Measurements from ENCODE around the gene DRICH1. TPM values are rescaled to one million over a fixed set of nuclear protein-coding genes. Genes with fewer than 3 reads are reported as not detected.
"Not testable (repeated sequence)": the region's sequence is repeated elsewhere in the genome, so short reads cannot be mapped to it uniquely, and the experiment has no call there.

Gene DRICH1
- total and polyA plus RNA-seq, 2 of the 8 experiments (the other 6 are each of a cell fraction or from before 2014, with no cell fraction given) = 0.21 to 0.28 TPM

GRCh38 chr22:23672307-23673049, 40.4 kb upstream of the DRICH1 start:
- H3K27me3 ChIP-seq (replicated peaks in 1 of 4; ENCODE audit: control insufficient read depth in 3 of 4, extremely low read depth in 1 of 4, insufficient read depth in 3 of 4, low read length in 3 of 4); H3K9ac ChIP-seq (replicated peaks in 1 of 4; ENCODE audit: extremely low read depth in 1 of 4, low read depth in 3 of 4, low read length in 3 of 4); H2BK15ac ChIP-seq (ENCODE audit: low read length); H4K91ac ChIP-seq (replicated peaks; ENCODE audit: insufficient read length, low read length); H3K14ac ChIP-seq (ENCODE audit: insufficient read length); H2BK120ac ChIP-seq (replicated peaks; ENCODE audit: low read depth, low read length); H3K9me3 ChIP-seq (ENCODE audit: insufficient read depth in 2 of 2, low read depth in 1 of 2, low read length in 1 of 2); H3K27ac ChIP-seq (ENCODE audit: low read depth, low read length); H3K23ac ChIP-seq (ENCODE audit: insufficient read length); H3K36me3 ChIP-seq (ENCODE audit: control insufficient read depth in 2 of 4, insufficient read depth in 4 of 4, low read length in 3 of 4); H3K4me3 ChIP-seq (ENCODE audit: extremely low read depth in 1 of 4, insufficient read depth in 2 of 4, low read depth in 3 of 4, low read length in 4 of 4); H3K79me1 ChIP-seq (ENCODE audit: low read depth, low read length); DNase-seq (ENCODE audit: low read depth in 1 of 2, low spot score in 2 of 2); H3K4me1 ChIP-seq (replicated peaks in 1 of 4; ENCODE audit: control insufficient read depth in 3 of 4, insufficient read depth in 4 of 4, low read length in 3 of 4); H3K18ac ChIP-seq (ENCODE audit: extremely low read depth, low read length); H4K8ac ChIP-seq (ENCODE audit: extremely low read depth, insufficient read depth, low read length); H4K20me1 ChIP-seq (replicated peaks in 1 of 2; ENCODE audit: control insufficient read depth in 1 of 2, insufficient read depth in 2 of 2, low read length in 2 of 2); H2BK5ac ChIP-seq (ENCODE audit: low read depth, low read length); H3K4ac ChIP-seq (replicated peaks; ENCODE audit: insufficient read length, low read depth, low read length); H4K5ac ChIP-seq (ENCODE audit: insufficient read length, low read depth, low read length); POLR2A ChIA-PET (ENCODE audit: partially characterized antibody); H2AK5ac ChIP-seq (ENCODE audit: low read depth, low read length); H2BK12ac ChIP-seq (ENCODE audit: low read depth, low read length); H3K79me2 ChIP-seq (ENCODE audit: control insufficient read depth in 1 of 2, insufficient read depth in 2 of 2, low read length in 2 of 2); H2BK20ac ChIP-seq (ENCODE audit: low read length); CTCF ChIA-PET (ENCODE audit: partially characterized antibody); FAIRE-seq; H3K56ac ChIP-seq (replicated peaks; ENCODE audit: insufficient read length, low read depth, low read length); H3K23me2 ChIP-seq (ENCODE audit: low read depth, low read length); H3K4me2 ChIP-seq (ENCODE audit: insufficient read depth in 1 of 2, low read depth in 2 of 2, low read length in 2 of 2); H2AFZ ChIP-seq (ENCODE audit: low read length): not testable (repeated sequence)
- 86% methylated on average over 8 of the region's 8 CpGs; no CpG with 5 or more reads in 1 of the 2 experiments for WGBS, 2 experiments (ENCODE audit: extremely low coverage in 1 of 2, insufficient coverage in 1 of 2, insufficient read length in 1 of 2, insufficient replicate concordance in 2 of 2, low coverage in 1 of 2, low lambda C conversion rate in 2 of 2, missing lambda C conversion rate in 1 of 2)

GRCh38 chr22:23671387-23671786, 39.3 kb upstream of the DRICH1 start:
- H3K9me3 ChIP-seq (ENCODE audit: insufficient read depth in 2 of 2, low read depth in 1 of 2, low read length in 1 of 2); H3K79me2 ChIP-seq (ENCODE audit: control insufficient read depth in 1 of 2, insufficient read depth in 2 of 2, low read length in 2 of 2); H3K23ac ChIP-seq (ENCODE audit: insufficient read length); H2BK12ac ChIP-seq (ENCODE audit: low read depth, low read length); H4K20me1 ChIP-seq (replicated peaks in 1 of 2; ENCODE audit: control insufficient read depth in 1 of 2, insufficient read depth in 2 of 2, low read length in 2 of 2); H3K36me3 ChIP-seq (ENCODE audit: control insufficient read depth in 2 of 4, insufficient read depth in 4 of 4, low read length in 3 of 4); H3K79me1 ChIP-seq (ENCODE audit: low read depth, low read length); H3K27ac ChIP-seq (ENCODE audit: low read depth, low read length); CTCF ChIA-PET (ENCODE audit: partially characterized antibody); H2BK120ac ChIP-seq (replicated peaks; ENCODE audit: low read depth, low read length); H3K27me3 ChIP-seq (replicated peaks in 1 of 4; ENCODE audit: control insufficient read depth in 3 of 4, extremely low read depth in 1 of 4, insufficient read depth in 3 of 4, low read length in 3 of 4); H3K56ac ChIP-seq (replicated peaks; ENCODE audit: insufficient read length, low read depth, low read length); H2BK5ac ChIP-seq (ENCODE audit: low read depth, low read length); H3K23me2 ChIP-seq (ENCODE audit: low read depth, low read length); H4K8ac ChIP-seq (ENCODE audit: extremely low read depth, insufficient read depth, low read length); H3K9ac ChIP-seq (replicated peaks in 1 of 4; ENCODE audit: extremely low read depth in 1 of 4, low read depth in 3 of 4, low read length in 3 of 4); H4K5ac ChIP-seq (ENCODE audit: insufficient read length, low read depth, low read length); H2BK20ac ChIP-seq (ENCODE audit: low read length); H3K4me1 ChIP-seq (replicated peaks in 1 of 4; ENCODE audit: control insufficient read depth in 3 of 4, insufficient read depth in 4 of 4, low read length in 3 of 4); H2AFZ ChIP-seq (ENCODE audit: low read length); H2BK15ac ChIP-seq (ENCODE audit: low read length); FAIRE-seq; H2AK5ac ChIP-seq (ENCODE audit: low read depth, low read length); POLR2A ChIA-PET (ENCODE audit: partially characterized antibody); H4K91ac ChIP-seq (replicated peaks; ENCODE audit: insufficient read length, low read length); H3K4me3 ChIP-seq (ENCODE audit: extremely low read depth in 1 of 4, insufficient read depth in 2 of 4, low read depth in 3 of 4, low read length in 4 of 4); DNase-seq (ENCODE audit: low read depth in 1 of 2, low spot score in 2 of 2); H3K4ac ChIP-seq (replicated peaks; ENCODE audit: insufficient read length, low read depth, low read length); H3K14ac ChIP-seq (ENCODE audit: insufficient read length); H3K4me2 ChIP-seq (ENCODE audit: insufficient read depth in 1 of 2, low read depth in 2 of 2, low read length in 2 of 2); H3K18ac ChIP-seq (ENCODE audit: extremely low read depth, low read length): not testable (repeated sequence)
- 82% methylated on average over 2 of the region's 4 CpGs; no CpG with 5 or more reads in 1 of the 2 experiments for WGBS, 2 experiments (ENCODE audit: extremely low coverage in 1 of 2, insufficient coverage in 1 of 2, insufficient read length in 1 of 2, insufficient replicate concordance in 2 of 2, low coverage in 1 of 2, low lambda C conversion rate in 2 of 2, missing lambda C conversion rate in 1 of 2)

Data from H1 (cell line).